IPS-15b (cell line): ENCODE measurements around the gene HFE.

Source experiments
- H3K27me3 ChIP-seq: one replicate; pipeline ENCODE4 v1.6.1; 2013; ENCODE audit warnings: low read length; ENCODE audit not compliant: control insufficient read depth, insufficient read depth
- H3K36me3 ChIP-seq: one replicate; pipeline ENCODE4 v1.6.1; 2013; ENCODE audit warnings: low read length; ENCODE audit not compliant: control insufficient read depth, insufficient read depth
- H3K4me1 ChIP-seq: one replicate; pipeline ENCODE4 v1.6.1; 2013; ENCODE audit warnings: mild to moderate bottlenecking, low read length; ENCODE audit not compliant: control insufficient read depth, insufficient read depth
- H3K4me3 ChIP-seq: one replicate; pipeline ENCODE4 v1.5.1; 2013; ENCODE audit warnings: low read depth, low read length
- H3K9ac ChIP-seq: one replicate; pipeline ENCODE4 v1.6.1; 2013; ENCODE audit warnings: low read depth, mild to moderate bottlenecking, low read length
- H3K9me3 ChIP-seq: one replicate; pipeline ENCODE4 v1.6.1; 2013; ENCODE audit warnings: mild to moderate bottlenecking, low read length; ENCODE audit not compliant: control insufficient read depth, insufficient read depth

HFE gene

GRCh38 chr6:26121141-26122004 lies 34.1 kb downstream of the HFE start:
- Histone ChIP-seq H3K4me3 (no peak overlapping the region), H3K27me3 (no peaks in the 10 kb centered on the region), H3K9ac (peak overlapping the region; percentile 61)

GRCh38 chr6:26122005-26122388 lies 34.8 kb downstream of the HFE start:
- peaks cover 7% of the 10 kb centered on the region for H3K4me1 ChIP-seq
- no peak overlapping the region for H3K4me3 ChIP-seq
- H3K9me3 ChIP-seq, result no peaks in the 10 kb centered on the region
- H3K36me3 ChIP-seq, result no peaks in the 10 kb centered on the region
- H3K9ac ChIP-seq, result peak overlapping the region; percentile 87
- H3K27me3 ChIP-seq, result no peaks in the 10 kb centered on the region

More at GRCh38 chr6:26121141-26122004, 34.1 kb downstream of the HFE start:
- H3K4me1 ChIP-seq, result peaks cover 7% of the 10 kb centered on the region
- no peaks in the 10 kb centered on the region for H3K36me3 ChIP-seq
- no peaks in the 10 kb centered on the region for H3K9me3 ChIP-seq

GRCh38 chr6:26122402-26122792 lies 35.2 kb downstream of the HFE start:
- no peaks in the 10 kb centered on the region for H3K9me3 ChIP-seq
- peaks cover 7% of the 10 kb centered on the region for H3K4me1 ChIP-seq
- no peaks in the 10 kb centered on the region for H3K27me3 ChIP-seq
- H3K36me3 ChIP-seq, result no peaks in the 10 kb centered on the region
- H3K9ac ChIP-seq, result peak overlapping the region; percentile 87
- H3K4me3 ChIP-seq, result peak overlapping the region; percentile 63

- peak overlapping the region; percentile 87 for H3K9ac ChIP-seq
- no peaks in the 10 kb centered on the region for H3K36me3 ChIP-seq
- peaks cover 7% of the 10 kb centered on the region for H3K4me1 ChIP-seq
- H3K27me3 ChIP-seq, result no peaks in the 10 kb centered on the region
- peak overlapping the region; percentile 63 for H3K4me3 ChIP-seq
- H3K9me3 ChIP-seq, result no peaks in the 10 kb centered on the region
Measured at GRCh38 chr6:26122793-26123674, 35.8 kb downstream of the HFE start.

GRCh38 chr6:26123675-26123946 lies 36.4 kb downstream of the HFE start:
- peak overlapping the region; percentile 87 for H3K9ac ChIP-seq
- no peaks in the 10 kb centered on the region for H3K9me3 ChIP-seq
- no peaks in the 10 kb centered on the region for H3K36me3 ChIP-seq
- peaks cover 7% of the 10 kb centered on the region for H3K4me1 ChIP-seq
- H3K4me3 ChIP-seq, result peak overlapping the region; percentile 63
- H3K27me3 ChIP-seq, result no peaks in the 10 kb centered on the region

GRCh38 chr6:26123947-26124780 lies 36.9 kb downstream of the HFE start:
- no peaks in the 10 kb centered on the region for H3K36me3 ChIP-seq
- H3K4me1 ChIP-seq, result peaks cover 7% of the 10 kb centered on the region
- H3K4me3 ChIP-seq, result peak overlapping the region; percentile 96
- H3K27me3 ChIP-seq, result no peaks in the 10 kb centered on the region
- H3K9me3 ChIP-seq, result no peaks in the 10 kb centered on the region
- peak overlapping the region; percentile 100 for H3K9ac ChIP-seq

- H3K9me3 ChIP-seq, result no peaks in the 10 kb centered on the region
- peak overlapping the region; percentile 96 for H3K4me3 ChIP-seq
- peak overlapping the region; percentile 100 for H3K9ac ChIP-seq
- H3K4me1 ChIP-seq, result peaks cover 7% of the 10 kb centered on the region
- H3K27me3 ChIP-seq, result no peaks in the 10 kb centered on the region
- H3K36me3 ChIP-seq, result no peaks in the 10 kb centered on the region
Measured at GRCh38 chr6:26124781-26125685, 37.8 kb downstream of the HFE start.

GRCh38 chr6:26126394-26127235 lies 39.4 kb downstream of the HFE start:
- Histone ChIP-seq H3K36me3 (no peaks in the 10 kb centered on the region), H3K9ac (peak overlapping the region; percentile 100), H3K4me3 (peak overlapping the region; percentile 96), H3K9me3 (no peaks in the 10 kb centered on the region), H3K4me1 (peaks cover 4% of the 10 kb centered on the region), H3K27me3 (no peaks in the 10 kb centered on the region)

- H3K36me3 ChIP-seq, result no peaks in the 10 kb centered on the region
- H3K9ac ChIP-seq, result no peak overlapping the region
- no peaks in the 10 kb centered on the region for H3K4me1 ChIP-seq
- H3K27me3 ChIP-seq, result no peaks in the 10 kb centered on the region
- no peaks in the 10 kb centered on the region for H3K9me3 ChIP-seq
- H3K4me3 ChIP-seq, result no peak overlapping the region
Measured at GRCh38 chr6:26128013-26128771, 41.0 kb downstream of the HFE start.

- H3K4me3 ChIP-seq, result no peak overlapping the region
- H3K4me1 ChIP-seq, result no peaks in the 10 kb centered on the region
- H3K27me3 ChIP-seq, result no peaks in the 10 kb centered on the region
- H3K9me3 ChIP-seq, result no peaks in the 10 kb centered on the region
- peak overlapping the region; percentile 41 for H3K9ac ChIP-seq
- no peaks in the 10 kb centered on the region for H3K36me3 ChIP-seq
Measured at GRCh38 chr6:26129656-26130055, 42.4 kb downstream of the HFE start.
